Measurements from ENCODE around the gene XPO6.

DNA sequence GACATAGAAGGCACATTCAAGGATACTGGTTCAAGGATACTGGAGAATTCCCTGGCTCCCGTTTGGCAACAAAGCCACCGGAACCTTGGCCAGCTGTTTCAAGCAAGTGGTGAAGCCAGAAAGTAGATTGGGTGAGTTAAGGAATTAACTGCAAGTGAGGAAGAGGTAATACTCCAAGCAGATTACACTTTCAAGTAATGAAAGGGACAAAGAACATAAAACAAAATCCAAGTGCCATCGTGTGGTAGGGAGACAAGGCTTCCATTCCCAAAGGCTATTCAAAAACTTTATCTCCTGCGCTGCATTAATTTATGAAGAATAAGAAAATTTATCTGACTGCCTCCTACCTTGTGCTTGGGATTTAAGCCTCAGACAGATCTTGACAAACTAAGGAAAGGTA is 27.8 kb downstream of the XPO6 start:
- no peak for TF ChIP-seq CTCF (IDR thresholded peaks at IDR 0.05)
- TF ChIP-seq POLR2A (IDR thresholded peaks at IDR 0.05): no peak
